OCI-LY3 (cell line): ENCODE measurements around the gene SORCS1.
"Not testable (repeated sequence)": the region's sequence is repeated elsewhere in the genome, so short reads cannot be mapped to it uniquely, and the experiment has no call there.

Experiments
- H2AFZ ChIP-seq: fragments of 200-600, 300-600 bp; shearing (Covaris generic); 2 replicates; pipeline ENCODE4 v1.6.0; 2014; ENCODE audit warnings: antibody characterized with exemption, low read depth, low read length
- H3K27ac ChIP-seq: fragments of 200-600, 300-600 bp; sonication (generic); 2 replicates; pipeline ENCODE4 v1.5.1; 2014; ENCODE audit warnings: mild to moderate bottlenecking, low read length, moderate library complexity, mixed read lengths
- H3K27me3 ChIP-seq: fragments of 200-600, 300-600 bp; sonication (generic); 2 replicates; pipeline ENCODE4 v1.6.1; 2014; ENCODE audit warnings: low read depth, low read length, mixed read lengths
- H3K36me3 ChIP-seq: fragments of 200-600, 300-600 bp; sonication (generic); replicated peaks from 2 replicates; pipeline ENCODE3; 2014; ENCODE audit warnings: low read depth, low read length, mixed read lengths
- H3K4me1 ChIP-seq: fragments of 300-600, 200-600 bp; sonication (generic); 2 replicates; pipeline ENCODE4 v1.6.1; 2014; ENCODE audit warnings: low read length, mixed read lengths
- H3K4me2 ChIP-seq: fragments of 200-600, 300-600 bp; sonication (generic); 2 replicates; pipeline ENCODE4 v1.6.1; 2014; ENCODE audit warnings: low read length, mixed read lengths
- H3K4me3 ChIP-seq: fragments of 300-600, 200-600 bp; sonication (generic); 2 replicates; pipeline ENCODE4 v1.5.1; 2014; ENCODE audit warnings: antibody characterized with exemption, mild to moderate bottlenecking, low read length, moderate library complexity
- H3K79me2 ChIP-seq: fragments of 300-600, 200-600 bp; shearing (Covaris generic); 2 replicates; pipeline ENCODE4 v1.6.1; 2014; ENCODE audit warnings: mild to moderate bottlenecking, low read length, mixed read lengths
- H3K9ac ChIP-seq: fragments of 300-600, 200-600 bp; shearing (Covaris generic); 2 replicates; pipeline ENCODE4 v1.6.0; 2014; ENCODE audit warnings: mild to moderate bottlenecking, low read length, moderate library complexity
- H3K9me3 ChIP-seq: fragments of 200-600, 300-600 bp; shearing (Covaris generic); 2 replicates; pipeline ENCODE4 v1.6.1; 2014; ENCODE audit warnings: low read length, mixed read lengths; ENCODE audit not compliant: insufficient read depth
- H4K20me1 ChIP-seq: fragments of 200-600, 300-600 bp; sonication (generic); 2 replicates; pipeline ENCODE4 v1.6.1; 2016; ENCODE audit warnings: low read length, mixed read lengths; ENCODE audit not compliant: insufficient read depth
- EZH2phosphoT487 ChIP-seq: fragments of 200-600 bp; shearing (Covaris generic); IDR thresholded peaks from 2 replicates; pipeline ENCODE4 v1.6.1; 2018; ENCODE audit warnings: antibody characterized with exemption, mixed run types, low read depth
- TF ChIP-seq, protein P1 (sequence below): fragments of 200-600, 300-600 bp; sonication (generic); IDR thresholded peaks from 2 replicates; pipeline ENCODE4 v1.5.1; 2014; ENCODE audit warnings: antibody characterized with exemption, low read length, low read depth

The SORCS1 gene

DNA sequence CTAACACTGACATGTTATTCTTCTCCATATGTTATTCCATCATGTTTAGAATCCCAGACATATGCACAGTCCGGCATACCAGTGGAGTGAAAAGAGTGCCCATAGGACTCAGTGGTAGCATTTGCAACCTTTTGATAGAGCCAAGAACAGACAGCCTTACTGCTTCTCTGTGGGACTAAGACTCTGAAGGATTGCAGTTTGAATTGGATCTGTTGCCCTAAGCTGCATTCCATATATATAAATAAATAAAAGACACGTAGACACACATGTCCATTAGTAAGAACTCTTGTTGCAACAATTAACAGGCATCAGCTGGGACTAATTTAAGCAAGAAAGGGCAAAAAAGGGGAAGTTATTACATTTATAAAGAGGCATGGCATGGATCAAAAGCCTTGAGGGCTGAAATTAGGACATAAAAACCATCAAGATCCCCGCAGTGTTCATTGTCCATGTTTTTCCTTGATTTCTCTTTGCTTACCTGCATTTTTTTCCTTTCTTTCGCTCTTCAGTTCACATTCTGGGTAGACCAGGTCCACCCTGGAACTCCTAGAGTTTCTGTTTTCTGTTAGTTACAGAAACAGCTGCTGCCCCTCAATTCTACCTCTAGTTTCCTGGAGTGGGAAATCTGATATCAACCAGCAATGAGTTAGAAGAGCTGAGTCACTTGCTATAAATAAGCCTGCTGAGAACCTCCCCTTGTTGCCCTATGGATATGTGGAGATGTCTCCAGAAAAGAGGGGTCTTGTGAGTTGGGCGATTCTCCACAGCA, 132.4 kb downstream of the SORCS1 start:
- Histone ChIP-seq H3K4me1 (no peaks in the 10 kb centered on the region), H3K79me2 (no peaks in the 10 kb centered on the region), H3K36me3 (no peaks in the 10 kb centered on the region), H3K4me3 (no peak overlapping the region), H3K27me3 (no peaks in the 10 kb centered on the region), H4K20me1 (no peaks in the 10 kb centered on the region), H3K9me3 (no peaks in the 10 kb centered on the region), H2AFZ (no peak overlapping the region), H3K9ac (no peak overlapping the region), H3K27ac (no peak overlapping the region), H3K4me2 (no peak overlapping the region)
- TF ChIP-seq, protein P1, sequence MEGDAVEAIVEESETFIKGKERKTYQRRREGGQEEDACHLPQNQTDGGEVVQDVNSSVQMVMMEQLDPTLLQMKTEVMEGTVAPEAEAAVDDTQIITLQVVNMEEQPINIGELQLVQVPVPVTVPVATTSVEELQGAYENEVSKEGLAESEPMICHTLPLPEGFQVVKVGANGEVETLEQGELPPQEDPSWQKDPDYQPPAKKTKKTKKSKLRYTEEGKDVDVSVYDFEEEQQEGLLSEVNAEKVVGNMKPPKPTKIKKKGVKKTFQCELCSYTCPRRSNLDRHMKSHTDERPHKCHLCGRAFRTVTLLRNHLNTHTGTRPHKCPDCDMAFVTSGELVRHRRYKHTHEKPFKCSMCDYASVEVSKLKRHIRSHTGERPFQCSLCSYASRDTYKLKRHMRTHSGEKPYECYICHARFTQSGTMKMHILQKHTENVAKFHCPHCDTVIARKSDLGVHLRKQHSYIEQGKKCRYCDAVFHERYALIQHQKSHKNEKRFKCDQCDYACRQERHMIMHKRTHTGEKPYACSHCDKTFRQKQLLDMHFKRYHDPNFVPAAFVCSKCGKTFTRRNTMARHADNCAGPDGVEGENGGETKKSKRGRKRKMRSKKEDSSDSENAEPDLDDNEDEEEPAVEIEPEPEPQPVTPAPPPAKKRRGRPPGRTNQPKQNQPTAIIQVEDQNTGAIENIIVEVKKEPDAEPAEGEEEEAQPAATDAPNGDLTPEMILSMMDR: no peak
- no peak for TF ChIP-seq EZH2phosphoT487

DNA sequence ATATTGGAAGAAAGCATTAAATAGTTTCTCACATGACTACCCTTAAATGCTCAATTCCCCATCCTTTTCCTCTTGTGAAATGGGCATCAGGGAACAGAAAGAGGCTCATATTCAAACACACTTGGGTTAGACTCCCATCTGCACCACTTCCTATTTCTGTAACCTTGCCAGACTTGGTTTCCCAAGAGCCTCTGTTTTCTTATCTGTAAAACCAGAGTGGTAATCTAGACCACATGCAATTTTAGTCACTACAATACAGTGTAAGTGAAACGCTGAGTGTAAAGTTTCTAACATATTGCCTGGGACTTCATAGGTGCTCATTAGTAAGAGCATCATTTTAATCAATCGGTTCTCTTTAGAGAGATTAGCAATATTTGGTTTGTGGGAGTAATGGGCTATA, 136.3 kb downstream of the SORCS1 start:
- Histone ChIP-seq H3K9ac (no peak overlapping the region), H3K4me1 (no peaks in the 10 kb centered on the region), H3K4me2 (no peak overlapping the region), H3K4me3 (no peak overlapping the region), H3K27me3 (no peaks in the 10 kb centered on the region), H3K27ac (no peak overlapping the region), H3K79me2 (no peaks in the 10 kb centered on the region), H3K9me3 (no peaks in the 10 kb centered on the region), H2AFZ (no peak overlapping the region), H3K36me3 (no peaks in the 10 kb centered on the region), H4K20me1 (no peaks in the 10 kb centered on the region)
- TF ChIP-seq, protein P1: no peak
- TF ChIP-seq EZH2phosphoT487: no peak

DNA sequence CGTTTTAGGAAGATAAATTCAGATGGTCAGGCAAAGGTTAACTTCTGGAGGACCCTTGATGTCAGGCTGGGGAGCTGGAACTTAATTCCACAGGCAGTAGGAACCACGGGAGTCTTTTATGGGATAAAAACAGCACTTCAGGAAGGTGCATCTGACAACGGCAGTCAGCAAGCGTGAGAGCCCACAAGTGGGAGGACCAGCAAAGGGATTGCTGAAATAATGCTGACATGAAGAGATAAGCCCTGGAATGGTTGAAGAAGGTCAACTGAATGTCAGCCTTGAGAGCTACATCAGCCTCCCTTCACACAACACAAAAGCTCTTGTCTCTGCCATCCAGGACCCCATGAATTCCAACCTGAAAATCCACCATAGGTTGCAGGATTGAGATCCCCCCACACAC, 138.8 kb downstream of the SORCS1 start:
- TF ChIP-seq EZH2phosphoT487: no peak
- TF ChIP-seq, protein P1: no peak
- Histone ChIP-seq H3K9ac (no peak overlapping the region), H3K27me3 (no peaks in the 10 kb centered on the region)

DNA sequence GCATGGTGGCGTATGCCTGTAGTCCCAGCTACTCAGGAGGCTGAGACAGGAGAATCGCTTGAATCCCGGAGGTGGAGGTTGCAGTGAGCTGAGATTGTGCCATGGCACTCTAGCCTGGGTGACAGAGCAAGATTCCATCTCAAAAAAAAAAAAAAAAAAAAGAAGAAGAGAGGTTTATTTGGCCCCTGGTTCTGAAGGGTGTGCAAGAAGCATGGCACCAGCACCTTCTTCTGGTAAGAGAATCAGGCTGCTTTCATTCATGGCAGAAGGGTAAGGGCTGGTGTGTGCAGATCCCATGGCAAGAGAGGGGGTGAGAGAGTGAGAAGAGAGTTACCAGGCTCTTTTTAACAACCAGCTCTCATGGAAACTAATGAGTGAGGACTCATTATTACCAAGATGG, 140.5 kb downstream of the SORCS1 start:
- not testable (repeated sequence) for H3K4me2 ChIP-seq, H3K27me3 ChIP-seq, H3K9ac ChIP-seq, H3K4me1 ChIP-seq, H3K27ac ChIP-seq, H3K36me3 ChIP-seq, H2AFZ ChIP-seq, H3K79me2 ChIP-seq, H3K4me3 ChIP-seq, H4K20me1 ChIP-seq, H3K9me3 ChIP-seq

More for the DNA sequence above, 138.8 kb downstream of the SORCS1 start:
- no peaks in the 10 kb centered on the region for H3K9me3 ChIP-seq
- no peak overlapping the region for H2AFZ ChIP-seq
- H3K4me1 ChIP-seq: no peaks in the 10 kb centered on the region
- H3K4me3 ChIP-seq: no peak overlapping the region
- no peak overlapping the region for H3K27ac ChIP-seq
- H4K20me1 ChIP-seq: no peaks in the 10 kb centered on the region
- no peak overlapping the region for H3K4me2 ChIP-seq
- no peaks in the 10 kb centered on the region for H3K36me3 ChIP-seq
- H3K79me2 ChIP-seq: no peaks in the 10 kb centered on the region
